Measurements from ENCODE around the gene GABRG3. TPM values are rescaled to one million over a fixed set of nuclear protein-coding genes. Genes with fewer than 3 reads are reported as not detected.
A peak's percentile ranks its signal among the peaks of the same experiment; 100 is the strongest.

GABRG3 gene
- polyA plus RNA-seq, 12 donors: 0.14 to 1.3 (median 0.29) TPM; not detected in 2

DNA sequence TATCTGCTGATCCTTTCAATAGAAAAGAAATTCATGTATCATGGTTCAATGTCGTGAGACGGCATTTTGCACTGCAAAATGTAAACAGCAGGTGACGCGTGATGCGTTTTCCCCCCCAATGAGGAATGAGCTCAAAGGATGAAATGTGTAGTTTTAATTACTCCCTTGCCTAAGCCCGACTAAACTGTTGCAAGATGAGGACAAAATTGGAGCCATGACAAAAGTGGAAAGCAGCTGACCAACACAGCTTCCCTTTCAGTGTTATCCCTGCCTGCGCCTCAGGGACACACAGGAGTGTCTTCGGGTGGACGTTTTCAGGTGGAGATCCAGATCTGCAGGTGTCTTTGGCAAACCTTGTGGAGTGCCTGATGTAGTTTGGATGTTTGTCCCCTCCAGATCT lies 92.0 kb downstream of the GABRG3 start:
- peak; percentile 39 for DNase-seq

DNA sequence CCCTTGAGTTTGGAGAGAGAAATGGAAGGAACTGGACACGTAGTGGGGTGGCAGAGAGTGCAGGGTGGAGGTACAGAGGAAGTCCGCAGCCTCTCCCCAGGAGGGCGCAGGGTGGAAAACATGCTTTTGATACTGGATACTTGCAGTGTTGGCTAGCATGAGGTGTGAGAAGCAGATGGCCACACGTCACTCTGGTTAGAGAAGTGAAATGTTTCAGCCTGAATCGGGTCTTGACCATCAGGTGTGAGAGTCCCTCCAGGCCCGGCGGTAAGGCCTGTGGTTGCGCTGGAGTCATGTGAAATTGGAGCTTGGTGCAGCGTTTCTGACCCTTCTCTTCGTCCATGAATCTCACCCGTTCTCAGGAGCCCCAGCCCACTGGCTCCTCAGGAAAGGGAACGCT lies 93.1 kb downstream of the GABRG3 start:
- DNase-seq: no peak

- peak; percentile 25 for DNase-seq
Observed at GRCh38 chr15:27065151-27065550, 94.2 kb downstream of the GABRG3 start.

DNA sequence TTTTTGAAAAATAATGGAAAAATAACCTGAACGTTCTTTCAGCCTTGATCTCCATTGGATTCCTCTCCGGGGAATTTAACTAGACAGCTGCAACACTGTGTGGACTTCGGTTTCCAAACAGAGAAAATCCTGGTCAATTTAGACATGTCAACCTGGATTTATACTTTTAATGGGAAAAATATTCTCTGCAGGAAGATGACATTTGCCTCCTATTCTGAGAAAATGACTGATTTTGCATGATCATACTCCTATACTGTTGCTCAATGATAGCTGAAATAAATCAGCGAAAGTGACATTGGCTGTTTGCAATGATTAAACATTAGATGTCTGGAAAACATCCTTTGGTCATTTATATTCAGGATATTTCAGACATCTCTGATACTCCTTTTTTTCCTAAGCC lies 94.8 kb downstream of the GABRG3 start:
- no peak for DNase-seq

- no peak for DNase-seq
Observed at GRCh38 chr15:27066446-27066845, 95.5 kb downstream of the GABRG3 start.

DNA sequence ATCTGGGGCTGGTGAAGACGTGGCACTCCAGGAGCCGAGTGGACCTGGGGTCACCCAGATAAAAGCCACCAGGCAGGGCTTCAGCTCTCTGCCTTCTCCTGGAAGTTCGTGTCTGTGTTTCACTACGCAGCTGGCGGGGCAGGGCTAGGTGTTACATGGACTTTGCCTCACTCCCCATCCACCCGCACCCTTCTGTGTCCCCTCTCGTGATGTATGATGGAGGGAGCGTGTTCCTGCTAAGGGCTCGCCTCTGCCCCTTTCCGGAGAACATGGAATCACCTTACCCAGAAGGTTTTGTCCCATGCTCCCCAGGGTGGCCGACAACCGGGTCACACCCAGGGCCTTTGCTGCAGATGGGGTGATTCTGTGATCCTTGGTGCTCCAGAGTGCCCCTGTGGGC lies 96.2 kb downstream of the GABRG3 start:
- DNase-seq: no peak

DNA sequence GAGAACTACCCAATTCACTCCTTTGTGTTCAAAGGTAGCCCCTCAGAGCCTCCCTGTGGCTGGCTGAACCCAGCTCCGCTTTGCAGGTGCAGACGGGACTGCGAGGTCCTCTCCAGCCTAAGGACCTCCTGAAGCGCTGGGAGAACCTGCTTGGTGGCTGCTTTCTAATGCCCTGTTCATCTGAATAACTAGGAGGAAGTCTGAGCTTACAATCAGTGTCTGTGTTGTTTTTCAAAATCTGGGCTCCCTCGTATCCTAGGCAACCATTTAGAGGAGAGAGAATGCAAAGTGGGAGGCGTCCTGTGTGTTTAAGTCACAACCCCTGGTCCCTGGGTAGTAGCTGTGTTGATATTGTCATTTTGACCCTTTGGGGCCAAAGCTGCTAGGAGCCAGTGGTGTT lies 99.9 kb downstream of the GABRG3 start:
- DNase-seq: no peak

GRCh38 chr15:27074179-27074578 lies 103.2 kb downstream of the GABRG3 start:
- no peak for DNase-seq

DNA sequence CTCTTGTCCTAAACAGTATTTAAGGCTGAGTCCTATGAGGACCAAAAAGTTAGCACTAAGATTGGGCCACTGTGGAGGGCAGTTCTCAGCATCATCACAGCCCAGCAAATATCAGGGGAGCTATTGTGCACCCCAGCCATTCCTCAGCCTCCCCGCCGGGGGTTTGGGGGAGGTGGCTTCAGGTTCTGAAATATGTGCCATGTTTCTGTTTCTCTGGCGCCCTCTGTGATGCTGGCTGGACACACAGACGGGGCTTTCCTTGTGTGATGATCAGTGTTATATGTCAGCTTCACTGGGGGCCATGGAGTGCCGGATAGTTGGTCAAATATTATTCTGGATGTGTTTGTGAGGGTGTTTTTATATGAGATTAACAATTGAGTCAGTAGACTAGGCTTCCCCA lies 106.8 kb downstream of the GABRG3 start:
- no peak for DNase-seq

- DNase-seq: no peak
Observed at GRCh38 chr15:27081676-27082418, 110.9 kb downstream of the GABRG3 start.

DNA sequence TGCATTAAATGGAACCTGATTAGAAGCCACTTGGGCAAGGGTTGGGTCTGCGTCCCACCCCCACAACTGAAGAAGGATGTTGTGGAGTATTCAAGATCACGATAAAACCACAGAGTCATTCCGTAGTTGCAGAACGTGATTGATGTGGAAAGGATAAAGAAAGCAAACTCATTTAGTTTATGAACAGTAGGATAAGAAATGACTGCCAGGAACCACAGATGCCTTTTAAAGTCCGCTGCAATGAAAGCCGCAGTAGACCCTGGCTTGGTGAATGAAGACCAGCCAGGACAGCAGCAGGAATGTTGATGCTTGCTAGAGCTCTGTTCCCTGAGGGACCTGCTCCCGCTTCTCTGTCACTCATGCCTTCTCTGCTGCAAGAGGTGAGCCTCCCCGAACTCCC lies 111.5 kb downstream of the GABRG3 start:
- no peak for DNase-seq

DNA sequence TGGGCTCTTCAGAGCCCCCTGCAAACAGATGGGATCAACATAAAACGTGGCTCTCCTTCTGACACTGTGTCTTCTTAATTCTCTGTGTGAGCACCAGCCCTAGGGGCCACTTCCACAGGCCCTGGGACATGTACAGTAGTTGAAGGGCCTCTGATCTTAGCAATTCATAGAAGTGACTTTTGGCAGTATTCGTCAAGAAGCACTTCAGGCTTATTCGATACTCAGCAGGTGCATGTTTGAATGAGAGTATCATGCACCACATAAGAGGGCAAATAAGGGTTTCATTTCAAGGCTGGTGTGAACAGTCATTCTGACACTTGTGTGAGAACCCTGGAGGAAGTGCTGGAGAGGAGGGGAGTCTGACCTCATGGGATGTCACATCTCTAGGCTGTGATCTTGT lies 113.9 kb downstream of the GABRG3 start:
- no peak for DNase-seq

- DNase-seq: no peak
Observed at GRCh38 chr15:27086149-27086548, 115.2 kb downstream of the GABRG3 start.

- DNase-seq: no peak
Observed at GRCh38 chr15:27086805-27087204, 115.8 kb downstream of the GABRG3 start.

GRCh38 chr15:27087651-27088583 lies 116.9 kb downstream of the GABRG3 start:
- no peak for DNase-seq

- DNase-seq: no peak
Observed at GRCh38 chr15:27088584-27089232, 117.7 kb downstream of the GABRG3 start.

GRCh38 chr15:27089233-27089586 lies 118.2 kb downstream of the GABRG3 start:
- no peak for DNase-seq

DNA sequence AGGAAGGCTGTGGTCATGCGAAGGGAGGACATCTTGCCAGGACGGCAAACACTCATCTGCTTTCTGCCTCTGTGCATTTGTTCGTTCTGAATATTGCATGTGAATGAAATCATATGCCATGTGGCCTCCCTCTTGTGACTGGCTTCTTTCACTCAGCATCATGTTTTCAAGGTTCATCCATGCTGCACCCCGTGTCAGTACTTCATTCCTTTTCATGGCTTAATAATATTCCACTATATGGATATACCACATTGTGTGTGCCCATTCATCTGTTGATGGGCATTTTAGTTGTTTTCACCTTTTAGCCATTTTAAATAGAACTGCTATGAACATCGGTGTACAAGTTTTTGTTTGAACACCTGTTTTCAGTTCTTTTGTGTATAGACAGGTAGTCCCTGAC lies 118.7 kb downstream of the GABRG3 start:
- DNase-seq: no peak

GRCh38 chr15:27091270-27091940 lies 120.4 kb downstream of the GABRG3 start:
- no peak for DNase-seq

GRCh38 chr15:27092390-27092789 lies 121.4 kb downstream of the GABRG3 start:
- DNase-seq: no peak

- DNase-seq: peak; percentile 80
Observed at GRCh38 chr15:27094235-27094634, 123.3 kb downstream of the GABRG3 start.
